GM19023 (cell line): ENCODE measurements around the gene PRKCB.

ENCODE experiments used
- ATAC-seq: cut with Tn5 transposase; IDR thresholded peaks from one replicate; pipeline ENCODE4 v1.9.1; 2021; ENCODE audit warnings: mild to moderate bottlenecking, moderate library complexity; ENCODE audit not compliant: unreplicated experiment

PRKCB gene

DNA sequence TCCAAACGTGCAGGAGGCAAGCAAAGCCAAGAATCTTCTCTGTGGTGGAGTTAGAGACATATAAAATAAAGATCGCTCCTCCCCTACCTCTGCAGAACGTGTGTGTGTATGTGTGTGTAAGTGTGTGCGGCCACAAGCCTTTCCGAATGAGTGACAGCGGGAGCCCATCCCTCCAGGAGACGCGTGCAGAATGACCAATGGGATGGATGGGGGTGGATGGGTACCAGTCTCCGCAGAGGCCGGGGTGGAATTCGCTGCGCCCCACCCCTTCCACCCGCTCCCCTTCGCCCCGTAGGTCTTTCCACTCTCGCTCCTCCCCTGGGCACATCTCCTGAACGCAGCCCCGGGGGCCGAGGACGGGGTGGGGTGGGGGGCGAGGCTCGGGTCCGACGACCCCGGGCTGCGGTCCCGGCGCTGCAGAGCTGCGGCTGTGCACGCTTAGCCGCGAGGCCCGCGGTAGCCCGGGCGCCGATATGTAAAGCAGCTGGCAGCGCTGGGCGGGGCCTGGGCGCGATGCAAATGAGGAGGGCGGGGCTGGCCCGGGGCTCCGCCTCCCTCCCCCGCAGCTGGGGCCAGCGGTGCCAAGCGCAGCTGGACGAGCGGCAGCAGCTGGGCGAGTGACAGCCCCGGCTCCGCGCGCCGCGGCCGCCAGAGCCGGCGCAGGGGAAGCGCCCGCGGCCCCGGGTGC, at the start of gene PRKCB:
Gene PRKCB, plus strand, starts transcription at position 594 of the 688 bp plus-strand sequence.
- ATAC-seq, result peak; percentile 81

GRCh38 chr16:23786964-23787561, 48.7 kb upstream of the PRKCB start:
- ATAC-seq, result no peak

GRCh38 chr16:23788685-23789084, 47.1 kb upstream of the PRKCB start:
- ATAC-seq, result no peak

- no peak for ATAC-seq
These were observed 40.4 kb upstream of the PRKCB start for GRCh38 chr16:23795378-23795777.

DNA sequence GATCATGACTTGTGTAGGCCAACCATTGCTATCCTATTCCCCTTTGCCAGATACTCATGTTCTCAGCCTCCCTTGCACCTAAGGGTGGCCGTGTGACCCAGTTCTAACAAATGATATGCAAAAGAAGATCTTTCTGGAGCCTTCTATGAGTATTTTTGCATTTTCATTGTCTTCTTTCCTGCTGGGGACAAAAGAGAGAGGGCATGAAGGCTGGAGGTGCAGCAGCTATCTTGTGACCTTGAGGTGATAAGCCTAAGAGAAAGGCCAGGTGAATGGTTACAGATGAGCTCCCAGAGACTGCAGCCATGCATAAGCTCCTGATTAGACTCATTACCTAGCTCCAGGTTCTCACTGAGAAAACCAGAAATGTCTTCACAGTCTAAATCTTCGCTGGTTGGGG, 38.8 kb upstream of the PRKCB start:
- ATAC-seq, result no peak

GRCh38 chr16:23801378-23801777, 34.4 kb upstream of the PRKCB start:
- ATAC-seq, result no peak

DNA sequence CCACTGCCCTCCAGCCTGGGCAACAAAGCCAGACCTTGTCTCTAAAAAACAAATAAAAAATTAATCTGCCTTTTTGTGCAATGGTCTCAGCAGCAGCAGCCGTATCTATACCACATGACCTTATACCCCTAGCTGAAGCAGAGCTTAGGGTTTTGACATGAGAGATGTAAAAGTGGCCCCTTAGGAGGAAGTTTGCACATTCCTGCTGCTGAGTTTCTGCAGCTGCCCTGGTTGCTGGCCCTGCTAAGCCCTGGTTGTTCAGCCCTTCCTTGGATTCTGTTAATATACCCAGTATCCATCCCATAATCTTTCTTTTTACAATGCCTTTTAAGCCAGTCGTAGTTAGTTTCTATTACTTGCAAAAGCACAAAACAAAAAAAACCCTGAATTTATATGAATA, 33.0 kb upstream of the PRKCB start:
- no peak for ATAC-seq

GRCh38 chr16:23803591-23804123, 32.1 kb upstream of the PRKCB start:
- ATAC-seq, result no peak

GRCh38 chr16:23807028-23807427, 28.8 kb upstream of the PRKCB start:
- ATAC-seq, result no peak

DNA sequence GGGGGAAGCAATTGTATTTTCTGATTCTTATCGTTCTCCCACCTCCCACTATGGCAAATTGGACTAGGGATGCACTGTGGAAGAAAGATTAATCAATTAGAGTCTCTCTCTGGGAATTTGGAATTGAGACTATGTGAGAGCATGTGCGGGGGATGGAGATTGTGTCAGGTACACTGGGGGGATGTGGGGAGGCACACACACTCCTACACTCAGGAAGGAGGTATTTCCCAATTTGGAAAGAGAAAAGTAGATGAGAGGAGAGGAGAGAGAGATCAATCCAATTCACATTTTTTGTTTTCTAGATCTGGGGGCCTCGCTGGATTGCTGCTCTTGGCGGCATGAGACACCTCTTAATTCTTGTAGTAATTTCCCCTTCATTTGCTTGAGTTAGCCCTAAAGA, 14.3 kb upstream of the PRKCB start:
- ATAC-seq, result no peak

- ATAC-seq, result no peak
These were observed 13.7 kb upstream of the PRKCB start for GRCh38 chr16:23821875-23822688.

GRCh38 chr16:23823475-23824384, 12.1 kb upstream of the PRKCB start:
- ATAC-seq, result no peak

DNA sequence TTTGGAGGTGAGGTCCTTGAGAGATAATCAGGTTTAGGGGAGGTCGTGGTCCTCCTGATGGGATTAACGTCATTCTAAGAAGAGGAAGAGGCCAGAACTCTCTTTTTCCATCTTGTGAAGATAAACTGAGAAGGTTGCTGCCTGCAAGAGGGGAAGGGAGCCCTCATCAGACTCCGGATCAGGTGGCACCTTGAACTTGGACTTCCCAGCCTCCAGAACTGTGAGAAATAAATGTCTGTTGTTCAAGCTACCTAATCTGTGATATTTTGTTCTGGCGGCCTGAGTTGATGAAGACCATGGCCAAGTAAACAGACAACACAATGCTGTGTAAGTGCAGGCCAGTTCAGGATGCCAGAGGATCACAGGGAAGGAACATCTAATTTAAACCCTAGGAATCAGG, 10.9 kb upstream of the PRKCB start:
- no peak for ATAC-seq

- no peak for ATAC-seq
These were observed 9.2 kb upstream of the PRKCB start for GRCh38 chr16:23826528-23827045.

- no peak for ATAC-seq
These were observed 8.7 kb upstream of the PRKCB start for GRCh38 chr16:23827057-23827456.

GRCh38 chr16:23829454-23829853, 6.3 kb upstream of the PRKCB start:
- no peak for ATAC-seq

GRCh38 chr16:23830276-23830675, 5.5 kb upstream of the PRKCB start:
- ATAC-seq, result no peak

GRCh38 chr16:23832882-23833281, 2.9 kb upstream of the PRKCB start:
- ATAC-seq, result no peak

- no peak for ATAC-seq
These were observed 2.3 kb upstream of the PRKCB start for GRCh38 chr16:23833504-23833903.

GRCh38 chr16:23833960-23834685, 1.7 kb upstream of the PRKCB start:
- ATAC-seq, result no peak
